H1 (cell line): ENCODE data around the gene CHST12. TPM values are rescaled to one million over a fixed set of nuclear protein-coding genes. Genes with fewer than 3 reads are reported as not detected.

ENCODE experiments used
- CTCF ChIA-PET: fragments of 300-600 bp; sonication (Branson Sonifier 250); formaldehyde crosslinking; loops from one replicate; lab custom pipeline; 2021; ENCODE audit not compliant: partially characterized antibody; lab: Charles Lee
- POLR2A ChIA-PET: fragments of 300-600 bp; sonication (Branson Sonifier 250); formaldehyde crosslinking; loops from one replicate; lab custom pipeline; 2021; ENCODE audit warnings: inconsistent platforms; ENCODE audit not compliant: partially characterized antibody; lab: Charles Lee
- DNase-seq, 2 experiments: peaks; one replicate each; pipeline versions ENCODE4 v3.0.0 to v3.0.0-alpha.2; 2010 to 2022; ENCODE audit warnings: low spot score in 2 of 2, low read depth in 1 of 2, mixed read lengths in 1 of 2
- FAIRE-seq: peaks from 2 replicates; lab custom pipeline; 2011; peaks lifted over from hg19 to GRCh38; lab: Jason Lieb, UNC
- H2AFZ ChIP-seq: 2 replicates; pipeline ENCODE4 v1.8.1; 2012; ENCODE audit warnings: low read length, inconsistent platforms
- H2AK5ac ChIP-seq: 2 replicates; pipeline ENCODE4 v1.6.1; 2013; ENCODE audit warnings: low read depth, low read length
- H2BK120ac ChIP-seq: replicated peaks from 2 replicates; pipeline ENCODE3; 2013; ENCODE audit warnings: low read depth, low read length, inconsistent platforms
- H2BK12ac ChIP-seq: 2 replicates; pipeline ENCODE4 v1.6.1; 2013; ENCODE audit warnings: low read depth, low read length
- H2BK15ac ChIP-seq: 2 replicates; pipeline ENCODE4 v1.6.1; 2013; ENCODE audit warnings: low read length
- H2BK20ac ChIP-seq: 2 replicates; pipeline ENCODE4 v1.6.1; 2013; ENCODE audit warnings: low read length
- H2BK5ac ChIP-seq: 2 replicates; pipeline ENCODE4 v1.6.1; 2013; ENCODE audit warnings: low read depth, low read length
- H3K14ac ChIP-seq: 2 replicates; pipeline ENCODE4 v1.6.1; 2013; ENCODE audit warnings: inconsistent platforms; ENCODE audit not compliant: insufficient read length
- H3K18ac ChIP-seq: 2 replicates; pipeline ENCODE4 v1.6.1; 2013; ENCODE audit warnings: low read length; ENCODE audit errors: extremely low read depth
- H3K23ac ChIP-seq: 2 replicates; pipeline ENCODE4 v1.6.1; 2013; ENCODE audit warnings: inconsistent platforms; ENCODE audit not compliant: insufficient read length
- H3K23me2 ChIP-seq: 2 replicates; pipeline ENCODE4 v1.6.1; 2013; ENCODE audit warnings: low read depth, low read length
- H3K27ac ChIP-seq: 2 replicates; pipeline ENCODE4 v1.6.1; 2011; ENCODE audit warnings: low read depth, low read length, inconsistent platforms
- H3K27me3 ChIP-seq, 4 experiments: replicated peaks in 1 of 4; 1 replicate in 1 of 4; 2 replicates in 3 of 4; pipeline versions ENCODE4 v1.6.1 to v1.8.1; 2011 to 2013; ENCODE audit warnings: low read length in 3 of 4, mild to moderate bottlenecking in 3 of 4, inconsistent platforms in 2 of 4, mixed read lengths in 2 of 4, moderate library complexity in 1 of 4; ENCODE audit not compliant: control insufficient read depth in 3 of 4, insufficient read depth in 3 of 4; ENCODE audit errors: extremely low read depth in 1 of 4
- H3K36me3 ChIP-seq, 4 experiments: 2 replicates each; pipeline versions ENCODE4 v1.6.1 to v1.8.1; 2011 to 2013; ENCODE audit warnings: mild to moderate bottlenecking in 4 of 4, low read length in 3 of 4, moderate library complexity in 2 of 4, control low read depth in 1 of 4, inconsistent platforms in 1 of 4; ENCODE audit not compliant: insufficient read depth in 4 of 4, control insufficient read depth in 2 of 4
- H3K4ac ChIP-seq: replicated peaks from 2 replicates; pipeline ENCODE3; 2013; ENCODE audit warnings: low read length, low read depth, mixed read lengths, inconsistent platforms; ENCODE audit not compliant: insufficient read length
- H3K4me1 ChIP-seq, 4 experiments: replicated peaks in 1 of 4; 1 replicate in 1 of 4; 2 replicates in 3 of 4; pipeline versions ENCODE4 v1.6.1 to v1.8.1; 2011 to 2013; ENCODE audit warnings: low read length in 3 of 4, inconsistent platforms in 2 of 4, mixed read lengths in 1 of 4; ENCODE audit not compliant: insufficient read depth in 4 of 4, control insufficient read depth in 3 of 4
- H3K4me2 ChIP-seq, 2 experiments: 2 replicates each; pipeline versions ENCODE4 v1.6.1 to v1.8.1; 2011 to 2013; ENCODE audit warnings: low read depth in 2 of 2, low read length in 2 of 2, control low read depth in 1 of 2, inconsistent platforms in 1 of 2, mild to moderate bottlenecking in 1 of 2; ENCODE audit not compliant: insufficient read depth in 1 of 2
- H3K4me3 ChIP-seq, 4 experiments: fragments of 200-600, 300-600 bp in 1 of 4; sonication (generic), shearing (Covaris generic), sonication (Bioruptor Twin) in 1 of 4; 2 replicates each; pipeline versions ENCODE4 v1.5.1 to v1.8.1; 2011 to 2016; ENCODE audit warnings: low read length in 4 of 4, low read depth in 3 of 4, control low read depth in 2 of 4, inconsistent platforms in 2 of 4, mild to moderate bottlenecking in 2 of 4, mixed read lengths in 1 of 4, moderate library complexity in 1 of 4; ENCODE audit not compliant: insufficient read depth in 2 of 4; ENCODE audit errors: extremely low read depth in 1 of 4
- H3K56ac ChIP-seq: replicated peaks from 2 replicates; pipeline ENCODE3; 2013; ENCODE audit warnings: low read depth, mild to moderate bottlenecking, mixed read lengths, low read length, inconsistent platforms; ENCODE audit not compliant: insufficient read length
- H3K79me1 ChIP-seq: 2 replicates; pipeline ENCODE4 v1.6.1; 2013; ENCODE audit warnings: low read depth, low read length, control low read depth
- H3K79me2 ChIP-seq, 2 experiments: 2 replicates each; pipeline versions ENCODE4 v1.6.1 to v1.8.1; 2012 to 2013; ENCODE audit warnings: low read length in 2 of 2, mild to moderate bottlenecking in 2 of 2, inconsistent platforms in 1 of 2; ENCODE audit not compliant: insufficient read depth in 2 of 2, control insufficient read depth in 1 of 2
- H3K9ac ChIP-seq, 4 experiments: replicated peaks in 1 of 4; 1 replicate in 1 of 4; 2 replicates in 3 of 4; pipeline versions ENCODE4 v1.6.1 to v1.8.1; 2011 to 2013; ENCODE audit warnings: low read depth in 3 of 4, low read length in 3 of 4, control low read depth in 2 of 4, mild to moderate bottlenecking in 2 of 4, moderate library complexity in 2 of 4, inconsistent platforms in 1 of 4; ENCODE audit errors: extremely low read depth in 1 of 4
- H3K9me3 ChIP-seq, 2 experiments: 2 replicates each; pipeline versions ENCODE4 v1.6.1 to v1.8.1; 2012 to 2013; ENCODE audit warnings: mild to moderate bottlenecking in 2 of 2, moderate library complexity in 2 of 2, control low read depth in 1 of 2, inconsistent platforms in 1 of 2, low read depth in 1 of 2, low read length in 1 of 2, mixed read lengths in 1 of 2; ENCODE audit not compliant: insufficient read depth in 2 of 2
- H4K20me1 ChIP-seq, 2 experiments: replicated peaks in 1 of 2; 2 replicates each; pipeline versions ENCODE3 to v1.8.1; 2011 to 2013; ENCODE audit warnings: inconsistent platforms in 2 of 2, low read length in 2 of 2, mild to moderate bottlenecking in 1 of 2; ENCODE audit not compliant: insufficient read depth in 2 of 2, control insufficient read depth in 1 of 2
- H4K5ac ChIP-seq: 2 replicates; pipeline ENCODE4 v1.6.1; 2013; ENCODE audit warnings: low read length, low read depth, mixed read lengths, inconsistent platforms; ENCODE audit not compliant: insufficient read length
- H4K8ac ChIP-seq: 2 replicates; pipeline ENCODE4 v1.8.0; 2013; ENCODE audit warnings: mild to moderate bottlenecking, moderate library complexity, low read length, inconsistent platforms; ENCODE audit not compliant: insufficient read depth; ENCODE audit errors: extremely low read depth
- H4K91ac ChIP-seq: replicated peaks from 2 replicates; pipeline ENCODE3; 2013; ENCODE audit warnings: low read length, mixed read lengths, inconsistent platforms; ENCODE audit not compliant: insufficient read length
- CEBPB ChIP-seq: IDR thresholded peaks from 2 replicates; pipeline ENCODE4 v1.6.1; 2012; ENCODE audit warnings: low read depth, low read length
- KDM4A ChIP-seq: IDR thresholded peaks from one replicate; pipeline ENCODE4 v1.7.1; 2012; ENCODE audit warnings: low read depth, mild to moderate bottlenecking, moderate library complexity, low read length, inconsistent platforms; ENCODE audit not compliant: severe bottlenecking
- KDM5A ChIP-seq: fragments of 200-600 bp; IDR thresholded peaks from 2 replicates; pipeline ENCODE4 v1.7.1; 2012; ENCODE audit warnings: mild to moderate bottlenecking, low read length, inconsistent platforms, mixed read lengths
- MAX ChIP-seq: IDR thresholded peaks from 2 replicates; pipeline ENCODE4 v1.6.1; 2012; ENCODE audit warnings: inconsistent platforms
- WGBS, 2 experiments: shearing (Covaris generic) in 1 of 2; methylation state at CpG; one replicate each; pipeline versions ENCODE4 v1.1.6 to v1.1.7; 2013 to 2015; ENCODE audit warnings: low lambda C conversion rate in 2 of 2, mixed read lengths in 2 of 2, inconsistent platforms in 1 of 2, low coverage in 1 of 2, missing lambda C conversion rate in 1 of 2; ENCODE audit not compliant: insufficient replicate concordance in 2 of 2, insufficient coverage in 1 of 2, insufficient read length in 1 of 2; ENCODE audit errors: extremely low coverage in 1 of 2, missing lambda C conversion rate in 1 of 2; 5-methylcytosine and 5-hydroxymethylcytosine counted together
- polyA plus RNA-seq, 7 experiments: library from polyadenylated mRNA; depleted of rRNA in 3 of 7; stranded (reverse) in 5 of 7; unstranded in 2 of 7; fragments of >200 nt in 5 of 7; fragments of 200-250 nt in 2 of 7; gene quantifications; 1 replicate in 5 of 7; 2 replicates in 1 of 7; 4 replicates in 1 of 7; pipeline versions ENCODE4 v1.2.1 to v1.2.3, GENCODE V29; 2011 to 2013; ENCODE audit warnings: missing spikeins in 2 of 7, mixed read lengths in 2 of 7
- total RNA-seq: library from RNA; stranded (reverse); fragmentation: NEBNext Ultra II Directional; extraction: Animal tissue kit (Norgen Biotek cat#: 25700); gene quantifications from 2 replicates; pipeline ENCODE4 v1.2.1, GENCODE V29; 2021

The CHST12 gene
- total and polyA plus RNA-seq, 2 of the 8 experiments (the other 6 are each of a cell fraction or from before 2014, with no cell fraction given): 13.4 to 24.1 TPM

GRCh38 chr7:2466675-2467074 is 63.3 kb downstream of the CHST12 start:
- no peaks in the 10 kb centered on the region for H4K20me1 ChIP-seq
- no peaks in the 10 kb centered on the region for H3K27me3 ChIP-seq
- no peak overlapping the region for H4K91ac ChIP-seq
- 92% methylated on average over 10 of the region's 10 CpGs; no CpG with 5 or more reads in 1 of the 2 experiments for WGBS, 2 experiments
- H2AFZ ChIP-seq: no peak overlapping the region
- no peak overlapping the region for H2BK20ac ChIP-seq
- H2BK120ac ChIP-seq: no peak overlapping the region
- ChIA-PET CTCF (interaction anchor here (1.2 to 15.9 kb wide), 7 partner anchors 8 to 142 kb away, joined by 3 to 266 read pairs (median 14); no protein-coding TSS in a partner anchor), POLR2A (interaction anchor here (1.0 kb wide), 1 partner anchor 81 kb away, joined by 4 read pairs; no protein-coding TSS in a partner anchor)
- no peak overlapping the region for H3K23ac ChIP-seq
- no peaks in the 10 kb centered on the region for H3K23me2 ChIP-seq
- H3K79me2 ChIP-seq: no peaks in the 10 kb centered on the region
- 0 out of 4 replicates have a peak, but pooled peaks cover 0 to 3% of the 10 kb centered on the region in 2 experiments for H3K9me3 ChIP-seq
- H4K5ac ChIP-seq: no peak overlapping the region
- no peak overlapping the region for H4K8ac ChIP-seq
- H3K36me3 ChIP-seq: no peaks in the 10 kb centered on the region
- DNase-seq: no peak
- no peak overlapping the region for H3K56ac ChIP-seq
- no peak overlapping the region for H2BK15ac ChIP-seq
- no peak overlapping the region for H3K4me3 ChIP-seq
- H3K4ac ChIP-seq: no peak overlapping the region
- no peak overlapping the region for H3K9ac ChIP-seq
- no peak overlapping the region for H3K27ac ChIP-seq
- no peak overlapping the region for H3K18ac ChIP-seq
- H3K79me1 ChIP-seq: no peaks in the 10 kb centered on the region
- TF ChIP-seq MAX (no peak), KDM5A (no peak), CEBPB (0 out of 2 replicates have a peak, but pooled peaks have one; percentile 17), KDM4A (no peak)
- no peak overlapping the region for H2BK12ac ChIP-seq
- H3K14ac ChIP-seq: no peak overlapping the region
- H2BK5ac ChIP-seq: no peak overlapping the region
- no peak for FAIRE-seq
- no peak overlapping the region for H3K4me2 ChIP-seq
- peaks cover 1 to 10% (median 7%) of the 10 kb centered on the region in 4 experiments for H3K4me1 ChIP-seq
- no peak overlapping the region for H2AK5ac ChIP-seq
